Anterior cingulate cortex (tissue), 58 donors: ENCODE measurements around the gene CHPF2.

Experiments used
- DNase-seq, 58 donors: peaks; one replicate each; lab custom pipeline; 2025; lab: John Stamatoyannopoulos, UW

The CHPF2 gene

GRCh38 chr7:151232091-151232916, at the start of gene CHPF2:
CHPF2 (plus strand) TSS chr7:151232483; CDS start chr7:151234012, 1,529 bp downstream.
- DNase-seq = peak; percentile 37 to 94 (median 84)

- DNase-seq = no peak
Observed at GRCh38 chr7:151185762-151186639, 46.3 kb upstream of the CHPF2 start.

GRCh38 chr7:151186640-151187408, 45.5 kb upstream of the CHPF2 start, which contains the start of gene ASB10:
ASB10 (minus strand) TSS chr7:151187250; CDS start chr7:151187130, 120 bp downstream.
- DNase-seq = no peak

- no peak for DNase-seq
Observed at GRCh38 chr7:151187409-151188251, 44.7 kb upstream of the CHPF2 start.

- no peak for DNase-seq
Observed at GRCh38 chr7:151188252-151188542, 44.1 kb upstream of the CHPF2 start.

GRCh38 chr7:151189038-151189437, 43.2 kb upstream of the CHPF2 start:
- no peak for DNase-seq

- DNase-seq = no peak
Observed at GRCh38 chr7:151191544-151191943, 40.7 kb upstream of the CHPF2 start.

GRCh38 chr7:151192002-151192539, 40.2 kb upstream of the CHPF2 start:
- no peak for DNase-seq

GRCh38 chr7:151193203-151193978, 38.9 kb upstream of the CHPF2 start:
- DNase-seq = no peak

GRCh38 chr7:151194188-151194587, 38.1 kb upstream of the CHPF2 start:
- DNase-seq = no peak

GRCh38 chr7:151195616-151196450, 36.5 kb upstream of the CHPF2 start:
- no peak for DNase-seq

GRCh38 chr7:151197932-151198331, 34.4 kb upstream of the CHPF2 start:
- no peak for DNase-seq

GRCh38 chr7:151198945-151199848, 33.1 kb upstream of the CHPF2 start:
- DNase-seq = peak in 41 of 58 donors; percentile 3 to 67 (median 33)

GRCh38 chr7:151201344-151201743, 30.9 kb upstream of the CHPF2 start:
- no peak for DNase-seq

GRCh38 chr7:151201751-151202150, 30.5 kb upstream of the CHPF2 start:
- no peak for DNase-seq

GRCh38 chr7:151202836-151203235, 29.4 kb upstream of the CHPF2 start:
- no peak for DNase-seq
